HepG2 (cell line): ENCODE results near the gene EHD1. TPM values are rescaled to one million over a fixed set of nuclear protein-coding genes. Genes with fewer than 3 reads are reported as not detected.

Experiments used
- ATM ChIP-seq: fragments of 450-650 bp; IDR thresholded peaks from 2 replicates; pipeline ENCODE4 v1.7.1; 2017; ENCODE audit warnings: mild to moderate bottlenecking, borderline replicate concordance
- DMAP1 ChIP-seq: IDR thresholded peaks from 2 replicates; pipeline ENCODE4 v1.6.1; 2016
- ELF1 ChIP-seq: sonication (generic); formaldehyde crosslinking; IDR thresholded peaks from 2 replicates; pipeline ENCODE4 v1.4.0; 2020; ENCODE audit warnings: missing genetic modification reagents
- MBD4 ChIP-seq: IDR thresholded peaks from 2 replicates; pipeline ENCODE4 v1.6.1; 2012; ENCODE audit warnings: low read length, inconsistent platforms, borderline replicate concordance
- MEIS1 ChIP-seq: sonication (generic); formaldehyde crosslinking; IDR thresholded peaks from 2 replicates; pipeline ENCODE4 v1.9.0; 2021; ENCODE audit warnings: mild to moderate bottlenecking, missing genetic modification reagents, moderate library complexity, borderline replicate concordance
- MXD4 ChIP-seq: IDR thresholded peaks from 2 replicates; pipeline ENCODE4 v1.6.1; 2016; ENCODE audit warnings: mild to moderate bottlenecking, missing biosample characterization, missing genetic modification reagents
- NFYB ChIP-seq: sonication (generic); formaldehyde crosslinking; IDR thresholded peaks from 2 replicates; pipeline ENCODE4 v1.4.0; 2020; ENCODE audit warnings: missing genetic modification reagents
- POLR2AphosphoS5 ChIP-seq: IDR thresholded peaks from 2 replicates; pipeline ENCODE4 v1.6.1; 2012; ENCODE audit warnings: low read depth, low read length
- RAD51 ChIP-seq: fragments of 450-650 bp; IDR thresholded peaks from 2 replicates; pipeline ENCODE4 v1.6.1; 2016; ENCODE audit warnings: borderline replicate concordance
- TOE1 ChIP-seq: sonication (generic); formaldehyde crosslinking; IDR thresholded peaks from 2 replicates; pipeline ENCODE4 v1.4.0; 2020; ENCODE audit warnings: mild to moderate bottlenecking, missing genetic modification reagents
- YY1 ChIP-seq: IDR thresholded peaks from 2 replicates; pipeline ENCODE4 v1.6.1; 2011; ENCODE audit warnings: low read length, low read depth, moderate library complexity, mild to moderate bottlenecking; ENCODE audit not compliant: insufficient read depth, insufficient replicate concordance
- ZBTB2 ChIP-seq: sonication (generic); formaldehyde crosslinking; IDR thresholded peaks from 2 replicates; pipeline ENCODE4 v1.8.0; 2022; ENCODE audit warnings: low read depth, missing genetic modification reagents
- ZBTB37 ChIP-seq: sonication (generic); formaldehyde crosslinking; IDR thresholded peaks from 2 replicates; pipeline ENCODE4 v1.4.0; 2020; ENCODE audit warnings: mild to moderate bottlenecking, missing genetic modification reagents
- ZNF124 ChIP-seq: sonication (generic); formaldehyde crosslinking; IDR thresholded peaks from 2 replicates; pipeline ENCODE4 v1.4.0; 2020; ENCODE audit warnings: missing genetic modification reagents
- ZNF230 ChIP-seq: sonication (generic); formaldehyde crosslinking; IDR thresholded peaks from 2 replicates; pipeline ENCODE4 v1.4.0; 2020; ENCODE audit warnings: mild to moderate bottlenecking, missing genetic modification reagents
- ZNF251 ChIP-seq: sonication (generic); formaldehyde crosslinking; IDR thresholded peaks from 2 replicates; pipeline ENCODE4 v1.9.0; 2021; ENCODE audit warnings: mild to moderate bottlenecking, missing genetic modification reagents
- ZNF329 ChIP-seq: sonication (generic); formaldehyde crosslinking; IDR thresholded peaks from 2 replicates; pipeline ENCODE4 v1.9.0; 2021; ENCODE audit warnings: low read depth, mild to moderate bottlenecking, missing genetic modification reagents
- ZNF33A ChIP-seq: sonication (generic); formaldehyde crosslinking; IDR thresholded peaks from 2 replicates; pipeline ENCODE4 v1.5.1; 2020; ENCODE audit warnings: missing genetic modification reagents, mild to moderate bottlenecking, moderate library complexity, borderline replicate concordance
- ZNF501 ChIP-seq: sonication (generic); formaldehyde crosslinking; IDR thresholded peaks from 2 replicates; pipeline ENCODE4 v1.5.1; 2020; ENCODE audit warnings: mild to moderate bottlenecking, moderate library complexity, missing genetic modification reagents
- ZNF576 ChIP-seq: sonication (generic); formaldehyde crosslinking; IDR thresholded peaks from 2 replicates; pipeline ENCODE4 v1.4.0; 2020; ENCODE audit warnings: mild to moderate bottlenecking, missing genetic modification reagents
- ZNF724P ChIP-seq: sonication (generic); formaldehyde crosslinking; IDR thresholded peaks from 2 replicates; pipeline ENCODE4 v1.8.0; 2022; ENCODE audit warnings: missing genetic modification reagents, borderline replicate concordance
- ZNF766 ChIP-seq: sonication (generic); formaldehyde crosslinking; IDR thresholded peaks from 2 replicates; pipeline ENCODE4 v1.5.0; 2020; ENCODE audit warnings: missing genetic modification reagents, borderline replicate concordance
- ZNF788 ChIP-seq: sonication (generic); formaldehyde crosslinking; IDR thresholded peaks from 2 replicates; pipeline ENCODE4 v1.5.0; 2020; ENCODE audit warnings: mild to moderate bottlenecking, missing genetic modification reagents, borderline replicate concordance
- ZNF879 ChIP-seq: sonication (generic); formaldehyde crosslinking; IDR thresholded peaks from 2 replicates; pipeline ENCODE4 v1.8.1; 2023; ENCODE audit warnings: missing genetic modification reagents
- polyA plus RNA-seq, 8 experiments: library from polyadenylated mRNA; depleted of rRNA in 3 of 8; stranded (reverse) in 7 of 8; unstranded in 1 of 8; fragments of >200 nt; fragmentation: Illumina TruSeq in 4 of 8; extraction: Trizol in 4 of 8; gene quantifications; 2 replicates each; pipeline versions ENCODE4 v1.2.1 to v1.2.3, GENCODE V29; 2011 to 2016; ENCODE audit warnings: low read depth in 4 of 8, missing spikeins in 1 of 8, mixed read lengths in 1 of 8; ENCODE audit not compliant: insufficient read depth in 1 of 8
- total RNA-seq, 5 experiments: library from RNA; depleted of rRNA; stranded (reverse); fragments of >200 nt; fragmentation: Illumina TruSeq; extraction: Trizol; gene quantifications; 2 replicates each; pipeline ENCODE4 v1.2.3, GENCODE V29; 2016; ENCODE audit warnings: low read depth in 1 of 5
- TF ChIP-seq, protein P1 (sequence below): sonication (generic); formaldehyde crosslinking; IDR thresholded peaks from 2 replicates; pipeline ENCODE4 v1.8.1; 2023; ENCODE audit warnings: mild to moderate bottlenecking, moderate library complexity, missing genetic modification reagents
- TF ChIP-seq, protein P2 (sequence below): sonication (generic); IDR thresholded peaks from 2 replicates; pipeline ENCODE4 v1.6.1; 2016; ENCODE audit warnings: low read depth, borderline replicate concordance

The EHD1 gene
- total and polyA plus RNA-seq, 2 of the 13 experiments (the other 11 are each of a cell fraction or from before 2014, with no cell fraction given): 23.6 to 26.6 TPM

DNA sequence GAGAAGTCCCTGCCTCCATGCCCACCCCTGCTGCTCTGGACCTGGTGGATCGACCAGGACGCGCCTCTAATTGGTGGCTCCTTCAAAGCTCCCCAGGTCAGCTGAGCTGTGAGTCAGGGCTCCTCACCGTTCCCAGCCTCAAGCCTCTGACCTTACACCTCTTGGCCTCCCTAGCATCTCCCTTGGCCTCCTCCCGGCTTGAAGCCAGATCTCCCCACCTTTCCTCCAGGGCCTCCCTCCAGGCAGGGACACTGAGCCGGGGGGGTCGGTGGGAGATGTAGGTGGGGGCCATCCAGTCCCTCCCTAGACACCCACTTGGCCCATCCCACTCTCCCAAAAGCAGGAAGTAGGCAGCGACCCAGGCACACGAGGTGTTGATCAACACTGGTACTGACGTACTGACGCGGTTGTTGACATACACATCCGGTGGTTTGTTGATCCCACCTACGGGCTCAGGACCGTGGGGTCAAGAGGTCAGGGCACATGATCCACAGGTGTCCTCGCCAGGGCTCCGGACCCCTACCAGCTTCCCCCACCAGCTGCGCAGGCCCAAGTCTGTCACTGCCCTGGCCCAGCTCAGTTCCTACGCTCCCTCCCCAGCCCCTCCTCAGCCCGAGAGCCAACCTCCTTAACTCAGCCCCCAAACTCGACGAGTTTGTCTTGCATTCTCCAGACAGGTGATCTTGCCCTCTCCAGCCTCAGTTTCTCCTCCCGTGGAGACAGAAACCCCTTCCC is 37.8 kb upstream of the EHD1 start (continued):
- no peak for TF ChIP-seq NFYB (CRISPR knock-in tag)
- no peak for TF ChIP-seq ZNF329 (CRISPR knock-in tag)
- TF ChIP-seq TOE1 (CRISPR knock-in tag): no peak
- TF ChIP-seq YY1: no peak
- TF ChIP-seq, protein P1, sequence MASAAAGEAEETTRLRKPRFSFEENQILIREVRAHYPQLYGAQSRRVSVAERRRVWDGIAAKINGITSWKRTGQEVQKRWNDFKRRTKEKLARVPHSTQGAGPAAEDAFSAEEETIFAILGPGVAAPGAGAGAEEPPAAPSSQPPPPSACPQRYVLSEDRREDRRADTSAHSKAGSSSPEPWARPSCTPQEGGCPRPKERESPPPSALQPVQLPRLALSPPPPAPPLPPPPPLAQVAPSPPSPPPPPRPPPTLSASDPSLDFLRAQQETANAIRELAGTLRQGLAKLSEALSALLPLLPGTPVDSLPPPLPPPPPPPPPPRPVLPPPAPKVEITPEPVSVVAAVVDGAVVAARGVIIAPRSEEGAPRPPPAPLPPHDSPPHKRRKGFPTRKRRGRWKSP (CRISPR knock-in tag): no peak
- no peak for TF ChIP-seq ZNF33A (CRISPR knock-in tag)
- TF ChIP-seq ZNF124 (CRISPR knock-in tag): no peak
- TF ChIP-seq ZNF879 (CRISPR knock-in tag): no peak
- TF ChIP-seq POLR2AphosphoS5: no peak; the same call in 1 of the 2 replicates
- no peak for TF ChIP-seq RAD51
- no peak for TF ChIP-seq MXD4 (CRISPR knock-in tag)
- no peak for TF ChIP-seq ATM
- no peak for TF ChIP-seq ZBTB37 (CRISPR knock-in tag)
- TF ChIP-seq, protein P2, sequence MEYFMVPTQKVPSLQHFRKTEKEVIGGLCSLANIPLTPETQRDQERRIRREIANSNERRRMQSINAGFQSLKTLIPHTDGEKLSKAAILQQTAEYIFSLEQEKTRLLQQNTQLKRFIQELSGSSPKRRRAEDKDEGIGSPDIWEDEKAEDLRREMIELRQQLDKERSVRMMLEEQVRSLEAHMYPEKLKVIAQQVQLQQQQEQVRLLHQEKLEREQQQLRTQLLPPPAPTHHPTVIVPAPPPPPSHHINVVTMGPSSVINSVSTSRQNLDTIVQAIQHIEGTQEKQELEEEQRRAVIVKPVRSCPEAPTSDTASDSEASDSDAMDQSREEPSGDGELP: peak; percentile 5; the same call in 1 of the 2 replicates
- TF ChIP-seq ZNF724P (CRISPR knock-in tag): no peak
- TF ChIP-seq MEIS1 (CRISPR knock-in tag): no peak
- no peak for TF ChIP-seq ZNF251 (CRISPR knock-in tag)
- no peak for TF ChIP-seq MBD4
- peak; percentile 87 for TF ChIP-seq ELF1 (CRISPR knock-in tag)
- TF ChIP-seq ZBTB2: 0 out of 2 replicates have a peak, but pooled peaks have one; percentile 33
- peak; percentile 12 for TF ChIP-seq ZNF501
- 0 out of 2 replicates have a peak, but pooled peaks have one; percentile 33 for TF ChIP-seq DMAP1
- no peak for TF ChIP-seq ZNF576
- no peak for TF ChIP-seq ZNF230
- TF ChIP-seq ZNF788 (CRISPR knock-in tag): no peak; the same call in 1 of the 2 replicates
- TF ChIP-seq ZNF766 (CRISPR knock-in tag): no peak
